ENCODE data around the gene TNFRSF8. TPM values are rescaled to one million over a fixed set of nuclear protein-coding genes. Genes with fewer than 3 reads are reported as not detected.

Gene TNFRSF8
- total RNA-seq, 1 donor from 2014 or later, result not detected

GRCh38 chr1:12113433-12114339 is 50.6 kb downstream of the TNFRSF8 start:
- DNase-seq (ENCODE audit: low read depth), result no peak

GRCh38 chr1:12114340-12114683 is 51.2 kb downstream of the TNFRSF8 start:
- DNase-seq (ENCODE audit: low read depth), result no peak

GRCh38 chr1:12114916-12115315 is 51.8 kb downstream of the TNFRSF8 start:
- DNase-seq (ENCODE audit: low read depth), result no peak

GRCh38 chr1:12121212-12122003 is 58.3 kb downstream of the TNFRSF8 start:
- no peak for DNase-seq (ENCODE audit: low read depth)

- DNase-seq (ENCODE audit: low read depth), result no peak
These were observed 60.1 kb downstream of the TNFRSF8 start for GRCh38 chr1:12123172-12123571.

- peak; percentile 36 for DNase-seq (ENCODE audit: low read depth)
These were observed 61.8 kb downstream of the TNFRSF8 start for GRCh38 chr1:12124693-12125421.

- no peak for DNase-seq (ENCODE audit: low read depth)
These were observed 62.6 kb downstream of the TNFRSF8 start for GRCh38 chr1:12125422-12126355.

- no peak for DNase-seq (ENCODE audit: low read depth)
These were observed 63.7 kb downstream of the TNFRSF8 start for GRCh38 chr1:12126781-12127180.

- no peak for DNase-seq (ENCODE audit: low read depth)
These were observed 64.2 kb downstream of the TNFRSF8 start for GRCh38 chr1:12127206-12127810.

- no peak for DNase-seq (ENCODE audit: low read depth)
These were observed 65.0 kb downstream of the TNFRSF8 start for GRCh38 chr1:12128120-12128519.

- DNase-seq (ENCODE audit: low read depth), result no peak
These were observed 66.5 kb downstream of the TNFRSF8 start for GRCh38 chr1:12129624-12130023.

- no peak for DNase-seq (ENCODE audit: low read depth)
These were observed 67.5 kb downstream of the TNFRSF8 start for GRCh38 chr1:12130466-12131130.

GRCh38 chr1:12132078-12132477 is 69.0 kb downstream of the TNFRSF8 start:
- no peak for DNase-seq (ENCODE audit: low read depth)

GRCh38 chr1:12134716-12135115 is 71.6 kb downstream of the TNFRSF8 start:
- DNase-seq (ENCODE audit: low read depth), result no peak

- DNase-seq (ENCODE audit: low read depth), result no peak
These were observed 72.5 kb downstream of the TNFRSF8 start for GRCh38 chr1:12135612-12136011.

- DNase-seq (ENCODE audit: low read depth), result no peak
These were observed 74.0 kb downstream of the TNFRSF8 start for GRCh38 chr1:12136916-12137610.

- no peak for DNase-seq (ENCODE audit: low read depth)
These were observed 75.4 kb downstream of the TNFRSF8 start for GRCh38 chr1:12138196-12139168.

- no peak for DNase-seq (ENCODE audit: low read depth)
These were observed 76.9 kb downstream of the TNFRSF8 start for GRCh38 chr1:12140016-12140415.
